ENCODE measurements around the gene KRT40. TPM values are rescaled to one million over a fixed set of nuclear protein-coding genes. Genes with fewer than 3 reads are reported as not detected.

Gene KRT40
- total and polyA plus RNA-seq, 9 of the 15 experiments (the other 6 are each of a cell fraction or from before 2014, with no cell fraction given), result not detected

DNA sequence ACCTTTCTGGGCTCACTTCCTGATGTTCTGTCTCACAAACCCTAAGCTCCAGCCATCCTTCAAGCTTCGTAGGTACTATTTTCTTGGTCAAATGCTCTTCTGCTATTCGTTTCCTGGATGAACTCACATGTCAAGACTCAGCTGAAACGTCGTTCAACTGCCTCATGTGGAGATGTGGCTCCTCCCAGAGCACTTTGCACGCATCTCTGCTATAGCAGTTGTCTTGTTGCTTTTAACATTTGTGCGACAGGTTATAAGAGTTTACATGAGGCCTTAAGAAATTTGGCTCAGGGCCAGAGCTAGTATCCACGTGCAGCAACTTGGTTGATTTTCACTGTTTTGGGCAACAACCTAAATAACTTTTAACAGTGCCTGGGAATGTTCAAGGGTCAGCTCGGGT is 2.8 kb upstream of the KRT40 start:
- DNase-seq (ENCODE audit: extremely low read depth in 1 of 4, low spot score in 3 of 4), result no peak
- ChIA-PET CTCF (ENCODE audit: low intra/inter-chr PET ratio) (no interaction called here), POLR2A (interaction anchor here (1.0 kb wide), 1 partner anchor 8 kb away, joined by 3 read pairs; no protein-coding TSS in a partner anchor)
- ATAC-seq, result no peak
- no peak overlapping the region for H3K9ac ChIP-seq (ENCODE audit: insufficient read depth in 1 of 2, low read depth in 2 of 2, low read length in 2 of 2)
- H3K27me3 ChIP-seq (ENCODE audit: control insufficient read depth in 2 of 2, insufficient read depth in 2 of 2, low read length in 2 of 2), result peaks cover 0 to 15% of the 10 kb centered on the region in 2 experiments; a peak in 3 of 5 replicates
- BruUV-seq (replicated peaks), result no TSS peak
- no peaks in the 10 kb centered on the region for H3K79me2 ChIP-seq (ENCODE audit: control insufficient read depth, insufficient read depth, low read length)
- TF ChIP-seq CREB1 (IDR thresholded peaks at IDR 0.05) (no peak), CREB1 (CRISPR knock-in tag; IDR thresholded peaks at IDR 0.05) (no peak), ETS1 (conservative IDR thresholded peaks at IDR 0.05; ENCODE audit: control insufficient read depth, low read depth, low read length) (no peak), CBX2 (IDR thresholded peaks at IDR 0.05; ENCODE audit: insufficient read depth, low read length, poor library complexity, severe bottlenecking) (no peak), NFIC (IDR thresholded peaks at IDR 0.05) (peak; percentile 88), HDAC1 (IDR thresholded peaks at IDR 0.05) (no peak), NFIX (CRISPR knock-in tag; IDR thresholded peaks at IDR 0.05; ENCODE audit: low read depth) (peak; percentile 49), ZNF431 (CRISPR knock-in tag; IDR thresholded peaks at IDR 0.05) (no peak)
- TF ChIP-seq, protein P1, sequence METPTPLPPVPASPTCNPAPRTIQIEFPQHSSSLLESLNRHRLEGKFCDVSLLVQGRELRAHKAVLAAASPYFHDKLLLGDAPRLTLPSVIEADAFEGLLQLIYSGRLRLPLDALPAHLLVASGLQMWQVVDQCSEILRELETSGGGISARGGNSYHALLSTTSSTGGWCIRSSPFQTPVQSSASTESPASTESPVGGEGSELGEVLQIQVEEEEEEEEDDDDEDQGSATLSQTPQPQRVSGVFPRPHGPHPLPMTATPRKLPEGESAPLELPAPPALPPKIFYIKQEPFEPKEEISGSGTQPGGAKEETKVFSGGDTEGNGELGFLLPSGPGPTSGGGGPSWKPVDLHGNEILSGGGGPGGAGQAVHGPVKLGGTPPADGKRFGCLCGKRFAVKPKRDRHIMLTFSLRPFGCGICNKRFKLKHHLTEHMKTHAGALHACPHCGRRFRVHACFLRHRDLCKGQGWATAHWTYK (CRISPR knock-in tag; IDR thresholded peaks at IDR 0.05), result no peak
- no peak overlapping the region for H2AFZ ChIP-seq (ENCODE audit: low read depth, low read length)
- no peaks in the 10 kb centered on the region for H3K9me3 ChIP-seq (replicated peaks; ENCODE audit: control insufficient read depth, insufficient read depth, low read depth, low read length)
- H3K9me1 ChIP-seq (ENCODE audit: control insufficient read depth, insufficient read depth, low read length), result no peaks in the 10 kb centered on the region
- H3K36me3 ChIP-seq (ENCODE audit: control insufficient read depth, insufficient read depth, low read length), result no peaks in the 10 kb centered on the region
- H3K4me1 ChIP-seq (replicated peaks in 1 of 2; ENCODE audit: control insufficient read depth in 2 of 2, insufficient read depth in 2 of 2, low read length in 2 of 2), result no peaks in the 10 kb centered on the region
- peak; percentile 57 for FAIRE-seq
- intact Hi-C loops (cut with micrococcal nuclease) (no loop called here), in situ Hi-C loops (cut with MboI) (no loop called here)
- no peak overlapping the region for H3K4me2 ChIP-seq (ENCODE audit: insufficient read depth, low read length)
- no peaks in the 10 kb centered on the region for H4K20me1 ChIP-seq (replicated peaks; ENCODE audit: control insufficient read depth, insufficient read depth, low read length)
- H3K4me3 ChIP-seq, result no peak overlapping the region
- H3K27ac ChIP-seq (ENCODE audit: extremely low read depth, low read depth, low read length), result no peak overlapping the region
- WGBS (ENCODE audit: insufficient coverage, low coverage, missing lambda C conversion rate), result under 1% methylated on average over 8 of the region's 8 CpGs

Measured in K562 (cell line).